DND-41 (cell line): ENCODE data around the gene KLRC1.
"Not testable (repeated sequence)": the region's sequence is repeated elsewhere in the genome, so short reads cannot be mapped to it uniquely, and the experiment has no call there.

Experiments used
- EZH2 ChIP-seq: IDR thresholded peaks from 3 replicates; pipeline ENCODE4 v1.6.1; 2012; ENCODE audit warnings: borderline replicate concordance, low read depth, mild to moderate bottlenecking, moderate library complexity, low read length, inconsistent platforms; ENCODE audit not compliant: severe bottlenecking
- TF ChIP-seq, protein P1 (sequence below): IDR thresholded peaks from 2 replicates; pipeline ENCODE4 v1.5.1; 2012; ENCODE audit warnings: borderline replicate concordance, low read length, moderate library complexity, mild to moderate bottlenecking; ENCODE audit not compliant: poor library complexity, severe bottlenecking; ENCODE audit errors: extremely low read depth

DNA sequence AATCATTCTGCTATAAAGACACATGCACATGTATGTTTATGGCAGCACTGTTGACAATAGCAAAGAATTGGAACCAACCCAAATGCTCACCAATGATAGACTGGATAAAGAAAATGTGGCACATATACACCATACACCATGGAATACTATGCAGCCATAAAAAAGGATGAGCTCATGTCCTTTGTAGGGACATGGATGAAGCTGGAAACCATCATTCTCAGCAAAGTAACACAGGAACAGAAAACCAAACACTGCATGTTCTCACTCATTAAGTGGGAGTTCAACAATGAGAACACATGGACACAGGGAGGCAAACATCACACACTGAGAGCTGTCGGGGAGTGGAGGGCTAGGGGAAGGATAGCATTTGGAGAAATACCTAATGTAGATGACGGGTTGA, 34.2 kb upstream of the KLRC1 start:
- TF ChIP-seq, protein P1, sequence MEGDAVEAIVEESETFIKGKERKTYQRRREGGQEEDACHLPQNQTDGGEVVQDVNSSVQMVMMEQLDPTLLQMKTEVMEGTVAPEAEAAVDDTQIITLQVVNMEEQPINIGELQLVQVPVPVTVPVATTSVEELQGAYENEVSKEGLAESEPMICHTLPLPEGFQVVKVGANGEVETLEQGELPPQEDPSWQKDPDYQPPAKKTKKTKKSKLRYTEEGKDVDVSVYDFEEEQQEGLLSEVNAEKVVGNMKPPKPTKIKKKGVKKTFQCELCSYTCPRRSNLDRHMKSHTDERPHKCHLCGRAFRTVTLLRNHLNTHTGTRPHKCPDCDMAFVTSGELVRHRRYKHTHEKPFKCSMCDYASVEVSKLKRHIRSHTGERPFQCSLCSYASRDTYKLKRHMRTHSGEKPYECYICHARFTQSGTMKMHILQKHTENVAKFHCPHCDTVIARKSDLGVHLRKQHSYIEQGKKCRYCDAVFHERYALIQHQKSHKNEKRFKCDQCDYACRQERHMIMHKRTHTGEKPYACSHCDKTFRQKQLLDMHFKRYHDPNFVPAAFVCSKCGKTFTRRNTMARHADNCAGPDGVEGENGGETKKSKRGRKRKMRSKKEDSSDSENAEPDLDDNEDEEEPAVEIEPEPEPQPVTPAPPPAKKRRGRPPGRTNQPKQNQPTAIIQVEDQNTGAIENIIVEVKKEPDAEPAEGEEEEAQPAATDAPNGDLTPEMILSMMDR, result not testable (repeated sequence)
- TF ChIP-seq EZH2, result not testable (repeated sequence)
